Measurements from ENCODE around the gene CDH23. TPM values are rescaled to one million over a fixed set of nuclear protein-coding genes. Genes with fewer than 3 reads are reported as not detected.

CDH23 gene
- total and polyA plus RNA-seq, 9 of the 15 experiments (the other 6 are each of a cell fraction or from before 2014, with no cell fraction given) = 0.18 to 1.2 (median 0.47) TPM

DNA sequence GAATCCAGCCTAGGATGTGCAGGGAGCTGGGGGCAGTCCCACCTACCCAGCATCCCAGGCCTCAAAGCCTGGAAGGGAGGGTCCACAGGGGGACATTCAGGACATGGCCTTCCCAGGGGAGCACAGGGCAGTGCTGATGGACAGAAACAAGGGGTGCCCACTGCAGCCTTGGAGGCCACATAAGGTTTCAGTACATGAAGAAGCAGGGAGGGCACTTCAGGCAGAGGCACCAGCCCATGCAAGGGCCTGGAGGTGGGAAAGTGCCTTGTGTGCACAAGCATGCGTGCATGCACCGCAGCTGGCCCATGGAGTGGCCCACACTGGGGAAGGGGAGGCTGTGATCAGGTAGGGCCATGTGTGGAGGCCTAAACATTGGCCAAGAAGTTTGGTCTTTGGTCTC, 313.8 kb downstream of the CDH23 start:
- H3K4me3 ChIP-seq = no peak overlapping the region
- ChIA-PET POLR2A (interaction anchor here (0.6 kb wide), 1 partner anchor 13 kb away, joined by 3 read pairs; no protein-coding TSS in a partner anchor), CTCF (ENCODE audit: low intra/inter-chr PET ratio) (no interaction called here)
- no peaks in the 10 kb centered on the region for H4K20me1 ChIP-seq (replicated peaks; ENCODE audit: control insufficient read depth, insufficient read depth, low read length)
- DNase-seq (ENCODE audit: extremely low read depth in 1 of 4, low spot score in 3 of 4) = no peak
- H3K9me1 ChIP-seq (ENCODE audit: control insufficient read depth, insufficient read depth, low read length) = no peaks in the 10 kb centered on the region
- no peaks in the 10 kb centered on the region for H3K9me3 ChIP-seq (replicated peaks; ENCODE audit: control insufficient read depth, insufficient read depth, low read depth, low read length)
- no peak overlapping the region for H3K27ac ChIP-seq (ENCODE audit: extremely low read depth, low read depth, low read length)
- H2AFZ ChIP-seq (ENCODE audit: low read depth, low read length) = no peak overlapping the region
- peak overlapping the region in 1 of 2 experiments; percentile 8; a peak in 1 of 4 replicates for H3K9ac ChIP-seq (ENCODE audit: insufficient read depth in 1 of 2, low read depth in 2 of 2, low read length in 2 of 2)
- H3K27me3 ChIP-seq (ENCODE audit: control insufficient read depth in 2 of 2, insufficient read depth in 2 of 2, low read length in 2 of 2) = no peaks in the 10 kb centered on the region
- no TSS peak for BruUV-seq (replicated peaks)
- H3K36me3 ChIP-seq (ENCODE audit: control insufficient read depth, insufficient read depth, low read length) = no peaks in the 10 kb centered on the region
- H3K79me2 ChIP-seq (ENCODE audit: control insufficient read depth, insufficient read depth, low read length) = no peaks in the 10 kb centered on the region
- in situ Hi-C loops (cut with MboI) = loop anchor here (5.0 kb wide), 1 partner anchor 102 kb away; no protein-coding TSS in a partner anchor
- intact Hi-C loops (cut with micrococcal nuclease) = no loop called here
- WGBS (ENCODE audit: insufficient coverage, low coverage, missing lambda C conversion rate) = 87% methylated on average over 2 of the region's 2 CpGs
- H3K4me2 ChIP-seq (ENCODE audit: insufficient read depth, low read length) = no peak overlapping the region
- FAIRE-seq = no peak
- ATAC-seq = no peak
- H3K4me1 ChIP-seq (replicated peaks in 1 of 2; ENCODE audit: control insufficient read depth in 2 of 2, insufficient read depth in 2 of 2, low read length in 2 of 2) = peaks cover 24 to 65% of the 10 kb centered on the region in 2 experiments
- TF ChIP-seq ZNF592 (IDR thresholded peaks at IDR 0.05) = no peak
- no peak for TF ChIP-seq CCNT2 (IDR thresholded peaks at IDR 0.05; ENCODE audit: borderline replicate concordance, extremely low read depth, insufficient read length, low read depth, low read length)
- TF ChIP-seq SRSF7 (optimal IDR thresholded peaks at IDR 0.05; ENCODE audit: low read depth, low read length) = no peak
- no peak for TF ChIP-seq ZNF384 (IDR thresholded peaks at IDR 0.05; ENCODE audit: low read depth, low read length)
- TF ChIP-seq, protein P1, sequence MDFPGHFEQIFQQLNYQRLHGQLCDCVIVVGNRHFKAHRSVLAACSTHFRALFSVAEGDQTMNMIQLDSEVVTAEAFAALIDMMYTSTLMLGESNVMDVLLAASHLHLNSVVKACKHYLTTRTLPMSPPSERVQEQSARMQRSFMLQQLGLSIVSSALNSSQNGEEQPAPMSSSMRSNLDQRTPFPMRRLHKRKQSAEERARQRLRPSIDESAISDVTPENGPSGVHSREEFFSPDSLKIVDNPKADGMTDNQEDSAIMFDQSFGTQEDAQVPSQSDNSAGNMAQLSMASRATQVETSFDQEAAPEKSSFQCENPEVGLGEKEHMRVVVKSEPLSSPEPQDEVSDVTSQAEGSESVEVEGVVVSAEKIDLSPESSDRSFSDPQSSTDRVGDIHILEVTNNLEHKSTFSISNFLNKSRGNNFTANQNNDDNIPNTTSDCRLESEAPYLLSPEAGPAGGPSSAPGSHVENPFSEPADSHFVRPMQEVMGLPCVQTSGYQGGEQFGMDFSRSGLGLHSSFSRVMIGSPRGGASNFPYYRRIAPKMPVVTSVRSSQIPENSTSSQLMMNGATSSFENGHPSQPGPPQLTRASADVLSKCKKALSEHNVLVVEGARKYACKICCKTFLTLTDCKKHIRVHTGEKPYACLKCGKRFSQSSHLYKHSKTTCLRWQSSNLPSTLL (IDR thresholded peaks at IDR 0.05) = no peak
- no peak for TF ChIP-seq KAT2B (IDR thresholded peaks at IDR 0.05; ENCODE audit: low read depth, low read length)
- TF ChIP-seq BRF1 (IDR thresholded peaks at IDR 0.05; ENCODE audit: borderline replicate concordance, extremely low read depth, insufficient read length) = no peak
- TF ChIP-seq, protein P2, sequence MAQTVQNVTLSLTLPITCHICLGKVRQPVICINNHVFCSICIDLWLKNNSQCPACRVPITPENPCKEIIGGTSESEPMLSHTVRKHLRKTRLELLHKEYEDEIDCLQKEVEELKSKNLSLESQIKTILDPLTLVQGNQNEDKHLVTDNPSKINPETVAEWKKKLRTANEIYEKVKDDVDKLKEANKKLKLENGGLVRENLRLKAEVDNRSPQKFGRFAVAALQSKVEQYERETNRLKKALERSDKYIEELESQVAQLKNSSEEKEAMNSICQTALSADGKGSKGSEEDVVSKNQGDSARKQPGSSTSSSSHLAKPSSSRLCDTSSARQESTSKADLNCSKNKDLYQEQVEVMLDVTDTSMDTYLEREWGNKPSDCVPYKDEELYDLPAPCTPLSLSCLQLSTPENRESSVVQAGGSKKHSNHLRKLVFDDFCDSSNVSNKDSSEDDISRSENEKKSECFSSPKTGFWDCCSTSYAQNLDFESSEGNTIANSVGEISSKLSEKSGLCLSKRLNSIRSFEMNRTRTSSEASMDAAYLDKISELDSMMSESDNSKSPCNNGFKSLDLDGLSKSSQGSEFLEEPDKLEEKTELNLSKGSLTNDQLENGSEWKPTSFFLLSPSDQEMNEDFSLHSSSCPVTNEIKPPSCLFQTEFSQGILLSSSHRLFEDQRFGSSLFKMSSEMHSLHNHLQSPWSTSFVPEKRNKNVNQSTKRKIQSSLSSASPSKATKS (CRISPR knock-in tag; IDR thresholded peaks at IDR 0.05) = no peak
- no peak for TF ChIP-seq NFXL1 (CRISPR knock-in tag; IDR thresholded peaks at IDR 0.05)
- no peak for TF ChIP-seq CEBPG (CRISPR knock-in tag; IDR thresholded peaks at IDR 0.05)
- TF ChIP-seq CEBPG (tag; conservative IDR thresholded peaks at IDR 0.05 in 1 of 2, IDR thresholded peaks at IDR 0.05 in 1 of 2) = no peak
- no peak for TF ChIP-seq PHF20 (IDR thresholded peaks at IDR 0.05; ENCODE audit: partially characterized antibody)
- TF ChIP-seq SPI1 (IDR thresholded peaks at IDR 0.05; ENCODE audit: borderline replicate concordance, low read depth, low read length) = no peak
